ENCODE results near the gene REXO5. TPM values are rescaled to one million over a fixed set of nuclear protein-coding genes. Genes with fewer than 3 reads are reported as not detected.

The REXO5 gene
- total RNA-seq, 1 experiment from 2014 or later, result 8.5 TPM

- TF ChIP-seq, protein P1, sequence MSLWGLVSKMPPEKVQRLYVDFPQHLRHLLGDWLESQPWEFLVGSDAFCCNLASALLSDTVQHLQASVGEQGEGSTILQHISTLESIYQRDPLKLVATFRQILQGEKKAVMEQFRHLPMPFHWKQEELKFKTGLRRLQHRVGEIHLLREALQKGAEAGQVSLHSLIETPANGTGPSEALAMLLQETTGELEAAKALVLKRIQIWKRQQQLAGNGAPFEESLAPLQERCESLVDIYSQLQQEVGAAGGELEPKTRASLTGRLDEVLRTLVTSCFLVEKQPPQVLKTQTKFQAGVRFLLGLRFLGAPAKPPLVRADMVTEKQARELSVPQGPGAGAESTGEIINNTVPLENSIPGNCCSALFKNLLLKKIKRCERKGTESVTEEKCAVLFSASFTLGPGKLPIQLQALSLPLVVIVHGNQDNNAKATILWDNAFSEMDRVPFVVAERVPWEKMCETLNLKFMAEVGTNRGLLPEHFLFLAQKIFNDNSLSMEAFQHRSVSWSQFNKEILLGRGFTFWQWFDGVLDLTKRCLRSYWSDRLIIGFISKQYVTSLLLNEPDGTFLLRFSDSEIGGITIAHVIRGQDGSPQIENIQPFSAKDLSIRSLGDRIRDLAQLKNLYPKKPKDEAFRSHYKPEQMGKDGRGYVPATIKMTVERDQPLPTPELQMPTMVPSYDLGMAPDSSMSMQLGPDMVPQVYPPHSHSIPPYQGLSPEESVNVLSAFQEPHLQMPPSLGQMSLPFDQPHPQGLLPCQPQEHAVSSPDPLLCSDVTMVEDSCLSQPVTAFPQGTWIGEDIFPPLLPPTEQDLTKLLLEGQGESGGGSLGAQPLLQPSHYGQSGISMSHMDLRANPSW (CRISPR knock-in tag; conservative IDR thresholded peaks at IDR 0.05; ENCODE audit: low read depth), result no peak
- TF ChIP-seq ZNF232 (CRISPR knock-in tag; IDR thresholded peaks at IDR 0.05), result 0 out of 2 replicates have a peak, but pooled peaks have one; percentile 10
- TF ChIP-seq SMAD3 (CRISPR knock-in tag; IDR thresholded peaks at IDR 0.05; ENCODE audit: borderline replicate concordance), result no peak
- TF ChIP-seq ETV6 (CRISPR knock-in tag; IDR thresholded peaks at IDR 0.05), result 0 out of 2 replicates have a peak, but pooled peaks have one; percentile 50
- peak; percentile 95 for TF ChIP-seq FOXK1 (CRISPR knock-in tag; IDR thresholded peaks at IDR 0.05)
- 0 out of 2 replicates have a peak, but pooled peaks have one; percentile 25 for TF ChIP-seq KAT7 (CRISPR knock-in tag; IDR thresholded peaks at IDR 0.05; ENCODE audit: borderline replicate concordance)
- peak; percentile 36 for TF ChIP-seq NFYB (CRISPR knock-in tag; conservative IDR thresholded peaks at IDR 0.05; ENCODE audit: low read depth)
- peak; percentile 49; the same call in 1 of the 2 replicates for TF ChIP-seq TEAD1 (CRISPR knock-in tag; IDR thresholded peaks at IDR 0.05)
- peak; percentile 98 for TF ChIP-seq E2F4 (CRISPR knock-in tag; IDR thresholded peaks at IDR 0.05; ENCODE audit: borderline replicate concordance, low read depth)
- TF ChIP-seq NFE2L1 (CRISPR knock-in tag; IDR thresholded peaks at IDR 0.05), result peak; percentile 91
- TF ChIP-seq IRF2 (CRISPR knock-in tag; IDR thresholded peaks at IDR 0.05; ENCODE audit: borderline replicate concordance, low read depth), result no peak
These were observed at the start of gene REXO5, which contains the start of gene ERI2 (continued) for GRCh38 chr16:20806168-20807050.

GRCh38 chr16:20760346-20760745 lies 46.0 kb upstream of the REXO5 start:
- ChIA-PET CTCF (no interaction called here), POLR2A (no interaction called here)
- no peak for ATAC-seq
- Mint-ChIP-seq H3K4me1 (peaks cover 18% of the 10 kb centered on the region), H3K36me3 (peaks cover 8% of the 10 kb centered on the region; the same call in 1 of the 2 replicates), H3K27ac (no peak overlapping the region), H3K9me3 (peaks cover 25% of the 10 kb centered on the region), H3K27me3 (ENCODE audit: low read depth) (peaks cover 6% of the 10 kb centered on the region), H3K4me3 (no peak overlapping the region)
- no peak for DNase-seq (ENCODE audit: low spot score)
- TF ChIP-seq TEAD4 (CRISPR knock-in tag; IDR thresholded peaks at IDR 0.05), result no peak
- no peak for TF ChIP-seq RORB (CRISPR knock-in tag; IDR thresholded peaks at IDR 0.05)
- TF ChIP-seq, protein P2, sequence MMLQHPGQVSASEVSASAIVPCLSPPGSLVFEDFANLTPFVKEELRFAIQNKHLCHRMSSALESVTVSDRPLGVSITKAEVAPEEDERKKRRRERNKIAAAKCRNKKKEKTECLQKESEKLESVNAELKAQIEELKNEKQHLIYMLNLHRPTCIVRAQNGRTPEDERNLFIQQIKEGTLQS (CRISPR knock-in tag; conservative IDR thresholded peaks at IDR 0.05), result no peak
- TF ChIP-seq MYBL2 (CRISPR knock-in tag; IDR thresholded peaks at IDR 0.05), result no peak
- TF ChIP-seq ZNF281 (CRISPR knock-in tag; IDR thresholded peaks at IDR 0.05), result no peak
- TF ChIP-seq, protein P3, sequence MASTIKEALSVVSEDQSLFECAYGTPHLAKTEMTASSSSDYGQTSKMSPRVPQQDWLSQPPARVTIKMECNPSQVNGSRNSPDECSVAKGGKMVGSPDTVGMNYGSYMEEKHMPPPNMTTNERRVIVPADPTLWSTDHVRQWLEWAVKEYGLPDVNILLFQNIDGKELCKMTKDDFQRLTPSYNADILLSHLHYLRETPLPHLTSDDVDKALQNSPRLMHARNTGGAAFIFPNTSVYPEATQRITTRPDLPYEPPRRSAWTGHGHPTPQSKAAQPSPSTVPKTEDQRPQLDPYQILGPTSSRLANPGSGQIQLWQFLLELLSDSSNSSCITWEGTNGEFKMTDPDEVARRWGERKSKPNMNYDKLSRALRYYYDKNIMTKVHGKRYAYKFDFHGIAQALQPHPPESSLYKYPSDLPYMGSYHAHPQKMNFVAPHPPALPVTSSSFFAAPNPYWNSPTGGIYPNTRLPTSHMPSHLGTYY (CRISPR knock-in tag; IDR thresholded peaks at IDR 0.05), result no peak
- TF ChIP-seq, protein P4, sequence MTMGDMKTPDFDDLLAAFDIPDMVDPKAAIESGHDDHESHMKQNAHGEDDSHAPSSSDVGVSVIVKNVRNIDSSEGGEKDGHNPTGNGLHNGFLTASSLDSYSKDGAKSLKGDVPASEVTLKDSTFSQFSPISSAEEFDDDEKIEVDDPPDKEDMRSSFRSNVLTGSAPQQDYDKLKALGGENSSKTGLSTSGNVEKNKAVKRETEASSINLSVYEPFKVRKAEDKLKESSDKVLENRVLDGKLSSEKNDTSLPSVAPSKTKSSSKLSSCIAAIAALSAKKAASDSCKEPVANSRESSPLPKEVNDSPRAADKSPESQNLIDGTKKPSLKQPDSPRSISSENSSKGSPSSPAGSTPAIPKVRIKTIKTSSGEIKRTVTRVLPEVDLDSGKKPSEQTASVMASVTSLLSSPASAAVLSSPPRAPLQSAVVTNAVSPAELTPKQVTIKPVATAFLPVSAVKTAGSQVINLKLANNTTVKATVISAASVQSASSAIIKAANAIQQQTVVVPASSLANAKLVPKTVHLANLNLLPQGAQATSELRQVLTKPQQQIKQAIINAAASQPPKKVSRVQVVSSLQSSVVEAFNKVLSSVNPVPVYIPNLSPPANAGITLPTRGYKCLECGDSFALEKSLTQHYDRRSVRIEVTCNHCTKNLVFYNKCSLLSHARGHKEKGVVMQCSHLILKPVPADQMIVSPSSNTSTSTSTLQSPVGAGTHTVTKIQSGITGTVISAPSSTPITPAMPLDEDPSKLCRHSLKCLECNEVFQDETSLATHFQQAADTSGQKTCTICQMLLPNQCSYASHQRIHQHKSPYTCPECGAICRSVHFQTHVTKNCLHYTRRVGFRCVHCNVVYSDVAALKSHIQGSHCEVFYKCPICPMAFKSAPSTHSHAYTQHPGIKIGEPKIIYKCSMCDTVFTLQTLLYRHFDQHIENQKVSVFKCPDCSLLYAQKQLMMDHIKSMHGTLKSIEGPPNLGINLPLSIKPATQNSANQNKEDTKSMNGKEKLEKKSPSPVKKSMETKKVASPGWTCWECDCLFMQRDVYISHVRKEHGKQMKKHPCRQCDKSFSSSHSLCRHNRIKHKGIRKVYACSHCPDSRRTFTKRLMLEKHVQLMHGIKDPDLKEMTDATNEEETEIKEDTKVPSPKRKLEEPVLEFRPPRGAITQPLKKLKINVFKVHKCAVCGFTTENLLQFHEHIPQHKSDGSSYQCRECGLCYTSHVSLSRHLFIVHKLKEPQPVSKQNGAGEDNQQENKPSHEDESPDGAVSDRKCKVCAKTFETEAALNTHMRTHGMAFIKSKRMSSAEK (CRISPR knock-in tag; IDR thresholded peaks at IDR 0.05; ENCODE audit: borderline replicate concordance), result no peak
- TF ChIP-seq MLX (CRISPR knock-in tag; IDR thresholded peaks at IDR 0.05), result no peak
- TF ChIP-seq SOX15 (CRISPR knock-in tag; IDR thresholded peaks at IDR 0.05), result no peak
- TF ChIP-seq NR1H2 (CRISPR knock-in tag; IDR thresholded peaks at IDR 0.05), result no peak
